Endodermal cell (in vitro differentiated cells): Measurements from ENCODE around the gene CDH15. TPM values are rescaled to one million over a fixed set of nuclear protein-coding genes. Genes with fewer than 3 reads are reported as not detected.

ENCODE experiments used
- DNase-seq: peaks from one replicate; pipeline ENCODE4 v3.0.0-alpha.2; 2017
- H3K27ac ChIP-seq: 2 replicates; pipeline ENCODE4 v1.5.1; 2013; ENCODE audit warnings: mild to moderate bottlenecking, low read depth, low read length, moderate library complexity
- H3K27me3 ChIP-seq: 2 replicates; pipeline ENCODE4 v1.6.1; 2013; ENCODE audit warnings: mild to moderate bottlenecking, low read length, moderate library complexity; ENCODE audit not compliant: insufficient read depth, control insufficient read depth, poor library complexity, severe bottlenecking
- H3K36me3 ChIP-seq: 2 replicates; pipeline ENCODE4 v1.7.0; 2013; ENCODE audit warnings: mild to moderate bottlenecking, low read length, moderate library complexity; ENCODE audit not compliant: control insufficient read depth, insufficient read depth
- H3K4me1 ChIP-seq: one replicate; pipeline ENCODE4 v1.7.0; 2013; ENCODE audit warnings: low read length; ENCODE audit not compliant: control insufficient read depth, insufficient read depth
- H3K4me3 ChIP-seq: 2 replicates; pipeline ENCODE4 v1.5.1; 2013; ENCODE audit warnings: mild to moderate bottlenecking, low read length, moderate library complexity
- H3K9ac ChIP-seq: 2 replicates; pipeline ENCODE4 v1.6.1; 2013; ENCODE audit warnings: mild to moderate bottlenecking, low read length, moderate library complexity; ENCODE audit not compliant: poor library complexity, severe bottlenecking; ENCODE audit errors: extremely low read depth
- H3K9me3 ChIP-seq: 2 replicates; pipeline ENCODE4 v1.6.1; 2013; ENCODE audit warnings: mild to moderate bottlenecking, low read length, moderate library complexity; ENCODE audit not compliant: control insufficient read depth
- H3K27ac Mint-ChIP-seq: 2 replicates; pipeline ENCODE4 v1.8.0; 2020; ENCODE audit warnings: mixed read lengths
- H3K27me3 Mint-ChIP-seq: 2 replicates; pipeline ENCODE4 v1.8.0; 2021; ENCODE audit warnings: mild to moderate bottlenecking, mixed read lengths; ENCODE audit not compliant: insufficient read depth
- H3K36me3 Mint-ChIP-seq: 2 replicates; pipeline ENCODE4 v1.8.0; 2020; ENCODE audit warnings: low read depth, mixed read lengths
- H3K4me1 Mint-ChIP-seq: 2 replicates; pipeline ENCODE4 v1.8.0; 2020; ENCODE audit warnings: mixed read lengths
- H3K4me3 Mint-ChIP-seq: 2 replicates; pipeline ENCODE4 v1.8.0; 2020; ENCODE audit warnings: mild to moderate bottlenecking, moderate library complexity, mixed read lengths
- H3K9me3 Mint-ChIP-seq: 2 replicates; pipeline ENCODE4 v1.8.0; 2020; ENCODE audit warnings: mild to moderate bottlenecking, mixed read lengths
- CTCF ChIP-seq: fragments of 200-600 bp; sonication (generic); conservative IDR thresholded peaks from 2 replicates; pipeline ENCODE4 v1.5.0; 2021; ENCODE audit warnings: antibody characterized with exemption, mild to moderate bottlenecking
- WGBS, 2 experiments: methylation state at CpG; one replicate each; pipeline versions ENCODE4 v1.1.5 to v1.1.7; 2013; ENCODE audit warnings: missing lambda C conversion rate in 2 of 2, mixed read lengths in 1 of 2; ENCODE audit not compliant: insufficient coverage in 1 of 2, insufficient read length in 1 of 2; 5-methylcytosine and 5-hydroxymethylcytosine counted together
- total RNA-seq, 2 donors: library from RNA; stranded (reverse); fragmentation: NEBNext Ultra II Directional in 1 of 2; extraction: Animal tissue kit (Norgen Biotek cat#: 25700) in 1 of 2; gene quantifications; 2 replicates in 1 of 2; 3 replicates in 1 of 2; pipeline ENCODE4 v1.2.1, GENCODE V29; 2021

Gene CDH15
- total RNA-seq, 2 donors from 2014 or later: 0.11 to 0.15 TPM

GRCh38 chr16:89130448-89130847 lies 41.1 kb upstream of the CDH15 start:
- no peak for TF ChIP-seq CTCF
- Mint-ChIP-seq H3K4me1 (peaks cover 8% of the 10 kb centered on the region), H3K36me3 (peaks cover 59% of the 10 kb centered on the region), H3K9me3 (peaks cover 14% of the 10 kb centered on the region), H3K4me3 (no peak overlapping the region), H3K27ac (no peak overlapping the region), H3K27me3 (no peaks in the 10 kb centered on the region)
- Histone ChIP-seq H3K27me3 (no peaks in the 10 kb centered on the region), H3K36me3 (peaks cover 13% of the 10 kb centered on the region), H3K4me3 (no peak overlapping the region), H3K9ac (no peak overlapping the region), H3K27ac (no peak overlapping the region), H3K9me3 (peaks cover 17% of the 10 kb centered on the region), H3K4me1 (no peaks in the 10 kb centered on the region)
- DNase-seq: no peak
- WGBS, 2 experiments: 100% methylated on average over 1 to 5 of the region's 5 CpGs

- peaks cover 17% of the 10 kb centered on the region for H3K9me3 ChIP-seq
- no peak for DNase-seq
- TF ChIP-seq CTCF: no peak
- WGBS, 2 experiments: 93 to 98% methylated on average over 9 to 17 of the region's 17 CpGs
- Mint-ChIP-seq H3K36me3 (peaks cover 58% of the 10 kb centered on the region), H3K27ac (no peak overlapping the region), H3K9me3 (peaks cover 12% of the 10 kb centered on the region), H3K27me3 (no peaks in the 10 kb centered on the region), H3K4me1 (peaks cover 13% of the 10 kb centered on the region), H3K4me3 (no peak overlapping the region)
- H3K4me3 ChIP-seq: no peak overlapping the region
- peaks cover 15% of the 10 kb centered on the region for H3K36me3 ChIP-seq
- no peak overlapping the region for H3K9ac ChIP-seq
- H3K27ac ChIP-seq: peak overlapping the region; percentile 24
- no peaks in the 10 kb centered on the region for H3K4me1 ChIP-seq
- H3K27me3 ChIP-seq: no peaks in the 10 kb centered on the region
Measured at GRCh38 chr16:89131783-89132182, 39.8 kb upstream of the CDH15 start.

DNA sequence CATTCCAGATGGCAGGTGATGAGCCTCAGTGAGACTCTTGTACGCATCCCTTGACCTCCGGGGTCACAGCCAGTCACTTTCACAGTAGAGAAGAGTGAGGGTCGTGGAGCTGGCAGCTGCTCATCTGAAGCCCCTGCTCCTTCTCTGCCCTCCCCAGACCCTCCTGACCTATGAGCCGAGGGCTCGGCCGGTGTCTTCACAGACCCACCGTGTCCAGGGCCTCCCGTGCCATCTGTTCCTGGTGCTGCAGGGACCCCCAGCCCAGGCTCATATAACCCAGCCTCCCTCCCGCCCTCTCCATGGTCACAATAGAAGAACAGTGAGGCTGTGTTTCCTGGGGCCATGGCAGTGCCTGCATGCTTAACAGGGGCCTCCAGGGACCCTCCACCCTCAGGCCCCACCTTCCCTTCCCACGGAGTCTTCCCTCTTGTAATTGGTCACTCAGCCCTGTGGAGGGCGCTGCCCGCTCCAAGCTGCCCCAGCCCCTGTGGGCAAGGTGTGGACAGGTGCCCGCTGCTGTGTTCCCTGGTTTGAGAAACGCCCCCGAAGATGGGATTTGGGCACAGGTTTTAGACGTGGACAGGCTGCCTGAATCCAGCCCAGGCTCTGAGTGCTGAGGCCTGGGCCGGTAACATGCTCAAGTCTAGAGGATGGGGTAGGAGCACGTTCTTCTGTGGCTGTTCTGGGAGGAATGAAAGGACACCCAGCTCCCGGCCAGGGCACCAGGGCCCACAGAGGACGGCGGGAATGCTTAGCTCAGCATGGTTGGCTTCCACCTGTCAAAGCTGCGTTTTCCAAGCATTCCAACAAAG lies 39.1 kb upstream of the CDH15 start:
- Mint-ChIP-seq H3K4me3 (no peak overlapping the region), H3K9me3 (peaks cover 12% of the 10 kb centered on the region), H3K27me3 (no peaks in the 10 kb centered on the region), H3K4me1 (peaks cover 13% of the 10 kb centered on the region), H3K36me3 (peaks cover 58% of the 10 kb centered on the region), H3K27ac (no peak overlapping the region)
- Histone ChIP-seq H3K27me3 (no peaks in the 10 kb centered on the region), H3K4me1 (no peaks in the 10 kb centered on the region), H3K9ac (no peak overlapping the region), H3K27ac (peak overlapping the region; percentile 24), H3K36me3 (peaks cover 15% of the 10 kb centered on the region), H3K9me3 (peaks cover 17% of the 10 kb centered on the region), H3K4me3 (no peak overlapping the region)
- peak; percentile 36 for TF ChIP-seq CTCF
- DNase-seq: no peak
- WGBS, 2 experiments: 91 to 96% methylated on average over 13 to 22 of the region's 22 CpGs
